ENCODE measurements around the gene TSPAN18.

- TF ChIP-seq POLR2AphosphoS5 (IDR thresholded peaks at IDR 0.05; ENCODE audit: borderline replicate concordance, low read depth, low read length) (no peak), EZH2 (IDR thresholded peaks at IDR 0.05) (no peak), FOXP2 (optimal IDR thresholded peaks at IDR 0.05; ENCODE audit: control extremely low read depth, extremely low read length, insufficient read depth) (no peak)
These were observed 158.5 kb downstream of the TSPAN18 start for GRCh38 chr11:44885065-44885810.

Data from SK-N-MC (cell line).